HG02588 (cell line): ENCODE measurements around the gene DLGAP4.

Source experiments
- ATAC-seq: cut with Tn5 transposase; IDR thresholded peaks from one replicate; pipeline ENCODE4 v1.9.1; 2021; ENCODE audit warnings: mild to moderate bottlenecking, moderate library complexity; ENCODE audit not compliant: unreplicated experiment

Gene DLGAP4

GRCh38 chr20:36399147-36399968 lies 93.2 kb downstream of the DLGAP4 start:
- no peak for ATAC-seq

- no peak for ATAC-seq
Measured at GRCh38 chr20:36399969-36400545, 93.9 kb downstream of the DLGAP4 start.

- ATAC-seq = no peak
Measured at GRCh38 chr20:36400909-36401735, 95.0 kb downstream of the DLGAP4 start.

GRCh38 chr20:36402708-36403107 lies 96.6 kb downstream of the DLGAP4 start:
- no peak for ATAC-seq

GRCh38 chr20:36404435-36404978 lies 98.4 kb downstream of the DLGAP4 start:
- no peak for ATAC-seq

GRCh38 chr20:36405255-36405654 lies 99.1 kb downstream of the DLGAP4 start:
- ATAC-seq = no peak

GRCh38 chr20:36407199-36407733 lies 101.1 kb downstream of the DLGAP4 start:
- ATAC-seq = no peak

GRCh38 chr20:36408219-36408618 lies 102.1 kb downstream of the DLGAP4 start:
- ATAC-seq = no peak

GRCh38 chr20:36411861-36412454 lies 105.8 kb downstream of the DLGAP4 start:
- no peak for ATAC-seq

- no peak for ATAC-seq
Measured at GRCh38 chr20:36415475-36416002, 109.4 kb downstream of the DLGAP4 start.

GRCh38 chr20:36418711-36419110 lies 112.6 kb downstream of the DLGAP4 start:
- ATAC-seq = no peak

GRCh38 chr20:36421641-36422040 lies 115.5 kb downstream of the DLGAP4 start:
- ATAC-seq = no peak

- no peak for ATAC-seq
Measured at GRCh38 chr20:36424314-36424713, 118.2 kb downstream of the DLGAP4 start.

- ATAC-seq = no peak
Measured at GRCh38 chr20:36425166-36425565, 119.0 kb downstream of the DLGAP4 start.

- no peak for ATAC-seq
Measured at GRCh38 chr20:36431604-36432003, 125.5 kb downstream of the DLGAP4 start.

GRCh38 chr20:36432096-36432495 lies 126.0 kb downstream of the DLGAP4 start:
- no peak for ATAC-seq

GRCh38 chr20:36434383-36434782 lies 128.2 kb downstream of the DLGAP4 start:
- no peak for ATAC-seq

GRCh38 chr20:36435124-36435523 lies 129.0 kb downstream of the DLGAP4 start:
- no peak for ATAC-seq

GRCh38 chr20:36435592-36436541 lies 129.7 kb downstream of the DLGAP4 start:
- no peak for ATAC-seq
